HL-60/S4 treated with retinoic acid at 250 ng/mL for 4 days and 3 days (cell line): ENCODE measurements around the gene RNF44.

Source experiments
- in situ Hi-C: fragments of 300-500 bp; cut with MboI; formaldehyde crosslinking; loops from 2 replicates; pipeline ENCODE4 v1.7.0; 2022; ENCODE audit warnings: low sequenced_read_pairs

The RNF44 gene

DNA sequence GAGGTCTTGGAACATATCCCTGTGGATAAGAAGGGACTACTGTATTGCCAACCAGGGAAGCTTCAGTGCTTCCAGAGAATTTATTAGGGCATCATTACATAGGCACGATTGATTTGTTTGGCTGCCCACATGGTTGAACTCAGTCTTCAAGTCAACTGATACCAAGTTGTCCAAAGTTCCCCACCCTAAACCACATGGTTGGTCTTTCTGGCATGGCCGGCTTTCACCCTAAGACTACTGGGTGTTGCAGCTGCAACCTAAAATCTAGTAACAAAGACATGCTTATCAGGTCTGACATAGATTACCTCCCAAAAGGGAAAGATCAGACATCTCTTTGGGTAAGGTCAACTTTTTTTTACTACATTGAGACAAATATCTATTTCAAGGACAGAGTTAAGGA lies 52.0 kb downstream of the RNF44 start:
- in situ Hi-C loops = no loop called here

DNA sequence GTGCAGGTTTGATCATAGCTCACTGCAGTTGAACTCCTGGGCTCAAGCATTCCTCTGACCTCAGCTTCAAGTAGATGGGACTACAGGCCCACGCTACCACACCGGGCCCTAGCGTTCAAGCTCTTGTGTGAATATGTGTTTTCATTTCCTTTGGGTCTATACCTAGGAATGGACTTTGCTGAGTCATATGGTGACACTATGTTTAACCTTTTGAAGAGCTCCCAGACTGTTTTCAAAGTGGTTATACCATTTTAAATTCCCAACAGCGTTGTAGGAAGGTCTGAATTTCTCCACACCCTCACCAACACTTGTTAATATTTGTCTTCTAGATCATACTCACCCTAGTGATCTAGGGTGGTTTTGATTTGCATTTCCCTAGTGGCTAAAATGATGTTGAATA lies 55.5 kb downstream of the RNF44 start:
- in situ Hi-C loops = no loop called here
